Colonic mucosa (tissue), 4 donors: Measurements from ENCODE around the gene ALDH3B1. TPM values are rescaled to one million over a fixed set of nuclear protein-coding genes. Genes with fewer than 3 reads are reported as not detected.

Experiments used
- DNase-seq: peaks from one replicate; pipeline ENCODE4 v3.0.0-alpha.2; 2020
- H3K27ac ChIP-seq: fragments of 200-600 bp; one replicate; pipeline ENCODE4 v1.8.0; 2021
- H3K27me3 ChIP-seq: fragments of 200-600 bp; one replicate; pipeline ENCODE4 v1.8.0; 2021
- H3K36me3 ChIP-seq: fragments of 200-600 bp; one replicate; pipeline ENCODE4 v1.8.0; 2021
- H3K4me1 ChIP-seq: fragments of 200-600 bp; one replicate; pipeline ENCODE4 v1.8.0; 2021; ENCODE audit warnings: mild to moderate bottlenecking
- H3K4me3 ChIP-seq: fragments of 200-600 bp; one replicate; pipeline ENCODE4 v1.8.0; 2021
- H3K9ac ChIP-seq, 2 donors: one replicate each; pipeline ENCODE4 v1.7.0; 2013; ENCODE audit warnings: control low read depth in 2 of 2, low read depth in 2 of 2, low read length in 2 of 2
- H3K9me3 ChIP-seq: fragments of 200-600 bp; one replicate; pipeline ENCODE4 v1.8.0; 2021
- CTCF ChIP-seq: fragments of 200-600 bp; IDR thresholded peaks from one replicate; pipeline ENCODE4 v1.8.0; 2022; ENCODE audit warnings: antibody characterized with exemption, mild to moderate bottlenecking
- intact Hi-C: fragments of 100-400 bp; cut with DNase I; formaldehyde crosslinking; loops from one replicate; pipeline ENCODE4 v1.14.1; 2022
- total RNA-seq, 2 donors: library from RNA; stranded (reverse); fragmentation: NEBNext Ultra II Directional in 1 of 2; extraction: Animal tissue kit (Norgen Biotek cat#: 25700) in 1 of 2; gene quantifications; one replicate each; pipeline ENCODE4 v1.2.1, GENCODE V29; 2021
- donor health status: healthy.
- donor health status: DM: no; HTN: no; CAD: no.
- donor health status: DM: no; HTN: no; CAD: no.

The ALDH3B1 gene
- total RNA-seq, 2 donors from 2014 or later = 17.7 to 18.8 TPM

DNA sequence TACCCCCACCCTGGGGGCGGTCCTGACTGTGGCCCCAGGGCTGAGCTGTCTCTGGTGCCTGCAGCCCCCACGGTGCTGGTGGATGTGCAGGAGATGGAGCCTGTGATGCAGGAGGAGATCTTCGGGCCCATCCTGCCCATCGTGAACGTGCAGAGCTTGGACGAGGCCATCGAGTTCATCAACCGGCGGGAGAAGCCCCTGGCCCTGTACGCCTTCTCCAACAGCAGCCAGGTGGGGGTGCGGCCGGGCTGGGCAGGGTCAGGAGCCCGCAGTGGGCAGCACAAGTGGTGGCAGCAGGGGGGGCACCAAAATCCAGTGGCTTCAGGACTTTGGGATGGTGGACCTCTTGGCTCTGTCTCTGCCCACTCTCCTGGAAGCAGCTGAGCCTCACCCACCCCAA lies 12.4 kb downstream of the ALDH3B1 start:
- Histone ChIP-seq H3K4me3 (no peak overlapping the region), H3K4me1 (no peaks in the 10 kb centered on the region), H3K27me3 (no peaks in the 10 kb centered on the region), H3K27ac (no peak overlapping the region), H3K9ac (no peak overlapping the region), H3K9me3 (no peaks in the 10 kb centered on the region), H3K36me3 (no peaks in the 10 kb centered on the region)
- no peak for DNase-seq
- no peak for TF ChIP-seq CTCF
- intact Hi-C loops = no loop called here

DNA sequence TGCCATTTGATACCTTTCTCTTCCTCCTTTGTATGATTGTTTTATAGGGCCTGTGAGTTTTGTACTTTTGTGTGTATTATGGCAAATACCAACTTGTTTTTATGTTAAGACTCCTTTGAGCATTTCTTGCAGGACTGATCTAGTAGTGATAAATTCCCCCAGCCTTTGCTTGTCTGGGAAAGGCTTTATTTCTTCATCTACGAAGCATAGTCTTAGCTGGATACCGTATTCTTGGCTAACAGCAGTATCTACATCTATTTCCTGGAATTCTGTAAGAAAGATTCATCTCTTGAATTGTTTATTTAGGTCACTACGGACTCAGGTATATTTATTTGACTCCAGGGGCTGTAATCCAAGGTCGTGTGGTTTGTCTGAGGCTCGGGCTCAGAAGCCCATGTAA lies 14.4 kb downstream of the ALDH3B1 start:
- H3K27ac ChIP-seq = no peak overlapping the region
- no peak for DNase-seq
- no peaks in the 10 kb centered on the region for H3K9me3 ChIP-seq
- no peaks in the 10 kb centered on the region for H3K4me1 ChIP-seq
- no peaks in the 10 kb centered on the region for H3K36me3 ChIP-seq
- H3K4me3 ChIP-seq = no peak overlapping the region
- intact Hi-C loops = no loop called here
- no peaks in the 10 kb centered on the region for H3K27me3 ChIP-seq
- TF ChIP-seq CTCF = no peak
- no peak overlapping the region for H3K9ac ChIP-seq

GRCh38 chr11:68025047-68025446 lies 14.9 kb downstream of the ALDH3B1 start:
- no peak overlapping the region for H3K4me3 ChIP-seq
- no peak overlapping the region for H3K27ac ChIP-seq
- DNase-seq = no peak
- no peaks in the 10 kb centered on the region for H3K27me3 ChIP-seq
- no peaks in the 10 kb centered on the region for H3K9me3 ChIP-seq
- TF ChIP-seq CTCF = no peak
- H3K9ac ChIP-seq = no peak overlapping the region
- no peaks in the 10 kb centered on the region for H3K4me1 ChIP-seq
- no peaks in the 10 kb centered on the region for H3K36me3 ChIP-seq
- intact Hi-C loops = no loop called here

GRCh38 chr11:68026391-68027105 lies 16.4 kb downstream of the ALDH3B1 start:
- no peak for DNase-seq
- H3K9me3 ChIP-seq = no peaks in the 10 kb centered on the region
- no peaks in the 10 kb centered on the region for H3K27me3 ChIP-seq
- H3K4me1 ChIP-seq = peaks cover 1% of the 10 kb centered on the region
- no peak overlapping the region for H3K9ac ChIP-seq
- H3K27ac ChIP-seq = no peak overlapping the region
- no peaks in the 10 kb centered on the region for H3K36me3 ChIP-seq
- intact Hi-C loops = no loop called here
- no peak for TF ChIP-seq CTCF
- no peak overlapping the region for H3K4me3 ChIP-seq

GRCh38 chr11:68027667-68028066 lies 17.5 kb downstream of the ALDH3B1 start:
- Histone ChIP-seq H3K27me3 (no peaks in the 10 kb centered on the region), H3K4me1 (peaks cover 4% of the 10 kb centered on the region), H3K4me3 (no peak overlapping the region), H3K9ac (no peak overlapping the region), H3K9me3 (no peaks in the 10 kb centered on the region), H3K36me3 (no peaks in the 10 kb centered on the region), H3K27ac (no peak overlapping the region)
- TF ChIP-seq CTCF = no peak
- intact Hi-C loops = no loop called here
- DNase-seq = no peak
